GM19438 (cell line): ENCODE measurements around the gene TTLL1.

Source experiments
- ATAC-seq: cut with Tn5 transposase; IDR thresholded peaks from one replicate; pipeline ENCODE4 v1.9.1; 2021; ENCODE audit warnings: low read depth; ENCODE audit not compliant: unreplicated experiment

TTLL1 gene

DNA sequence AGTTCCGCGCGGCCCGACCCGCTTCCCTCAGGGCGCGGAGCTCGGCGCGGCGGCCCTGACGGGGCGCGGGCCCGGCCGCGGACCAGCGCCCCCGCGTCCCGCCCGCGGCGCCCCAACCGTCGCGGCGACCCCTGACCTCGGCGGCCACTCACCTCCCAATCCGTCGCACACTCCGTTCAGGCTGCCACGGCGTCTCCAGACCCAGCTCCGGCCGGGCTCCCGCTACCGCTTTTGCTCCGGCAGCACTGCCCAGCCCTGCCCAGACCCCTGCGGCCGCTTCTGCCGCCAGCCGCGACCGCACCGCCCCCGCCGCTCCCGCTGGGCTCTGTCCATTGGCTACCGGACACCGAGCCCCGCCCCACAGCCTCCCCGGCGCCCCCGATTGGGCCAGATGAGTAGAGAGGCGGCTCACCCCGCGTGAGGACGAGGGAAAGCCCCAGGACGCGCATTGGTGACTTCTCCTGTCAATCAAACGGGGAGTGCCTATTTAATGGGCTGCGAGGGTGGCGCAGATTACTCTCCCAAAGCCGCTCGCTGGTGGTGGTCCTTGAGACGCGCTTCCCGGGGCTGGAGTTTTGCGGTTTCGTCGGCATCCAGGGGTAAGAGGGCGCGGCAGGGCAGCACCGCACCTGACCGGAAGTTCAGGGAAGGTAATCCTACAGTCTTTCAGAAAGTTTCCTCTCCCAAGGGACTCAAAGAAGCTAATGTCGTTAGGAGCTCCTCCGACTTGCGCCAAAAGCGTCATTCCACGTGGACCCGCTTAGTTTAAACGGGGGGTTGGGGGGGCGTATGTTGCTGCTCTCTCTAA lies 74.1 kb downstream of the TTLL1 start, which contains the start of gene PACSIN2:
TSS of gene PACSIN2 (minus strand) at position 281 of the 808 bp plus-strand sequence. CDS start 103,069 bp downstream, outside the sequence.
- peak; percentile 92 for ATAC-seq

GRCh38 chr22:43014316-43014868 lies 74.8 kb downstream of the TTLL1 start:
- ATAC-seq, result no peak

DNA sequence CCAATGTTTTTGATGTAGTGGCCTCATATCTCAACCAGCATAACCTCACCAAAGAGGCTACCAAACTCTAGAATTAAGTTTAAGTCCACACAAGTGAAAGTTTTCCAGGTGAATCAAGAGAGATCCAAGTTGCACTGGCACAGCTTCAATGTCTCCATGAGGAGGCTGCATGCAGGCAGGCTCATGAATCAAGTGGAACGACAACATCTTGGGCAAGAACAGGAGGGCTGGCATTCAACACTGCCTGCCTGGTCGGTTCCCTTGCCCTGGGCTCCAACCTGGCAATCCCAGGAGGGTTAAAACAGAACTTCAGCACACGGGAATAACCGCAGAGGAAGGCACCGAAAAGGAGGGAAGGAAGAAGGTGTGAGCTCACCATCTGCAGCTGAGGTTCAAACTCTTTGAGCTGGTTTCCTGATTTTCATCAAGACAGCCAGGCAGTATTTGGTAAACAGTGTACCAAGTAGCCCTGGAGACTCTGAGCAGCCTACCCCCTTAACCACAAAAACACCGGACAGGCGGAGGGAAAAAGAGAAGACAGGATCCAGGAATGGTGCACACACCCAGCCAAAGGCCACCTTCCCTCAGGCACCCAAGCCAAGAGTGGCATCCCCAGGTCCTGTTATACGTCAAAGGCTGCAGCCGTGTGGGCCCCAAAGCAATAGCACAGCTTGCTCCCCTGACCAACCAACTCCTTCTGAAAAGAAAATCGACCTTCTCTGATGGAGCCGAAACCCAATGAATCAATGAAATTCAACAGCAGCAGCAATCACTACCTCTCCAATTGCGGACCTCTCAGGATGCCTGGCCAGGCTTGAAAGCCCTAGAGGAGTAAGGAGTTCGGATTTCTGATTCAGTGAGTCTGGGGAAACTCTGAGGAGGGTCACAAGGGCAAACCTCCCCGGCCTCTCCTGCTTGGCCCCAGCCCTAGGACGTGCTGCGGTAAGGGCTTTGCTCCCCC lies 75.6 kb downstream of the TTLL1 start:
- ATAC-seq, result no peak

- ATAC-seq, result no peak
Observed at GRCh38 chr22:43012390-43012789, 76.8 kb downstream of the TTLL1 start.

DNA sequence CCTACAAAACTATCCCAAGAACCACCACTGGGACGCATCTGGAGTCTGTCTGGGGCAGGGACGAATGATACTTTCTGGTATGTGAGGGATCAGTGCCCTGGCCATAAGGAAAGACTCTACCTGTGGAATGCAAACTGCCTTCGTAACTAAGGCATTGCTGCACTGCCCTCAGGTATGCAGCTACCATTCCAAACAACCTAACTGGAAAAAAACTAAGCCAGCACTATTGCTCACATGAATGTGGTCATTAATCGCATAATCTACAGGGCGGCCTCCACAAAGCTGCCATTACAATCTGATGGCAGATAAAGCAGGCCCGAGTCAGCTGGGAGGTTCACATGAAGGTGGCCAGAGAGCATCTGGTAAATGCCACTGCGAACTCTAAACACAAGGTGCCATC lies 78.1 kb downstream of the TTLL1 start:
- no peak for ATAC-seq

DNA sequence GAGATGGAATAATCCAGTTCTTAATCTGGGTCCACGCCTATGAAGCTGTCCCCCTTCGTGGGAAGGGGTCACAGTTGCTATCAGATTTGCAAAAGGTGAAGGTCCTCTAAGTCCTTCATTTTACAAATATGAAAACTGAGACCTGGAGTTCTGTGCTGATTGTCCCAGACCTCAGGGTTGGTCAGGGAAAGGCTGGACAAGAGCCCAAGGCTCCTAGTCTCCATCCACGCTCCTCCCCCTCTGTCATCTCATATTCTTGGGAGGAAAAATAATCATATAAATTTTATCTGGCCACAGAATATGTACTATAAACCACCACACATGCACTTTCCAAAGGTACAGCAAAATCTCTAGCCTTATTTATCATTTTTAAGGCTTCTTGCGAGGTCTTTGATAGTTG lies 79.7 kb downstream of the TTLL1 start:
- no peak for ATAC-seq

DNA sequence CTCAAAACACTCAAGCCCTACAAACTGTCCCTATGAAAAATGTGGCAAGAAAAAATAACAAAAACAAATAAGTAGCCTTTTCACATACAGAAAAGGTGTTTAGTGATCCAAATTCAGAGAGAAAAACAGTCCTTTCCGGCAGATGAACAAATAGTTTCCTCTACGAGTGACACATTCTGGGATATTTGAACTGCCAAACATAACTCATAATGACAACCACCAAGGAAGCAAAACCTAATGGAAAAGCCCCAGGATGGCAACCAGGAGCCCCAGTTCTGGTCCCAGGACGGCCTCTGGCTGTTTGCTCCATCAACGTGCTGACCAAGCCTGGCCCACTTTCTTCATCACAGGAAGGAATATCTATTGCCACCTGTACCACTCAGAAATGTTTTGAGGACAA lies 80.3 kb downstream of the TTLL1 start:
- no peak for ATAC-seq

GRCh38 chr22:43008509-43008908 lies 80.7 kb downstream of the TTLL1 start:
- no peak for ATAC-seq

- no peak for ATAC-seq
Observed at GRCh38 chr22:43007519-43008102, 81.6 kb downstream of the TTLL1 start.

DNA sequence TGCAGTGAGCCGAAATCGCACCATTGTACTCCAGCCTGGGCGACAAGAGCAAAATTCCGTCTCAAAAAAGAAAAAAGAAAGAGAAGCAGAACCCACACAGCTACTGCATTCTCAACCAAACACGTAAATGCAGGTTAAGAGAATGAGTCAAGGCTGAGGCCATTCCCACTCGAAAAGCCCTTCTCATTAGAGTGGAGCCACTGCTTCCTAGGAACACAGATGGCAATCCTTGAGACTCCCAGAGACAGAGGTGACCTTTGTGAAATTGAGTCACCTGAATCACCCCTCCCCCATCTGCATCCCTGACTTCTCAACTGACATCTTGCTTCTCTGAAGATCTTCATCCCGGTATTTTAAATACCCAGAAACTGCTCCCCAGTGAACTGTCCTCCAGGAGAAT lies 82.4 kb downstream of the TTLL1 start:
- ATAC-seq, result no peak

GRCh38 chr22:43006016-43006505 lies 83.1 kb downstream of the TTLL1 start:
- ATAC-seq, result no peak

DNA sequence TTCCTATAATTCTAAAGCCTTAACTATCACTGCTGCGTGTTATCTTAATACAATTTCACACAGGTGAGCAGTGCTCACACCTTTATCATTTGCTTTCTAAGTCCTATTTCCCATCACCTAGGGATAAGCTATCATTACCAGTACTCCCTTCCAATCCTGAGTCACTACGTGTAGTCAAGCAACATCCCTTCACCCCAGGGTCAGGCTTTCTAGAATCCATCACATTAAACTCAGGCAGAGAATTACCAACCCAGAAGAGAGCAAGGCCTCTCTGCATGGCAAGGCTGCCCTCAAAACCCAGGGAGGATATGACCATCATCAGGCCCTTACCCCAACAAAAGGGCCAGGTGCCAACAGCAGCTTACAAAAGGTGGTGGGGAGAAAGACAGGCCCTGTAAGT lies 84.1 kb downstream of the TTLL1 start:
- ATAC-seq, result no peak

- no peak for ATAC-seq
Observed at GRCh38 chr22:43004362-43005035, 84.7 kb downstream of the TTLL1 start.

GRCh38 chr22:43002202-43002586 lies 87.0 kb downstream of the TTLL1 start:
- no peak for ATAC-seq

DNA sequence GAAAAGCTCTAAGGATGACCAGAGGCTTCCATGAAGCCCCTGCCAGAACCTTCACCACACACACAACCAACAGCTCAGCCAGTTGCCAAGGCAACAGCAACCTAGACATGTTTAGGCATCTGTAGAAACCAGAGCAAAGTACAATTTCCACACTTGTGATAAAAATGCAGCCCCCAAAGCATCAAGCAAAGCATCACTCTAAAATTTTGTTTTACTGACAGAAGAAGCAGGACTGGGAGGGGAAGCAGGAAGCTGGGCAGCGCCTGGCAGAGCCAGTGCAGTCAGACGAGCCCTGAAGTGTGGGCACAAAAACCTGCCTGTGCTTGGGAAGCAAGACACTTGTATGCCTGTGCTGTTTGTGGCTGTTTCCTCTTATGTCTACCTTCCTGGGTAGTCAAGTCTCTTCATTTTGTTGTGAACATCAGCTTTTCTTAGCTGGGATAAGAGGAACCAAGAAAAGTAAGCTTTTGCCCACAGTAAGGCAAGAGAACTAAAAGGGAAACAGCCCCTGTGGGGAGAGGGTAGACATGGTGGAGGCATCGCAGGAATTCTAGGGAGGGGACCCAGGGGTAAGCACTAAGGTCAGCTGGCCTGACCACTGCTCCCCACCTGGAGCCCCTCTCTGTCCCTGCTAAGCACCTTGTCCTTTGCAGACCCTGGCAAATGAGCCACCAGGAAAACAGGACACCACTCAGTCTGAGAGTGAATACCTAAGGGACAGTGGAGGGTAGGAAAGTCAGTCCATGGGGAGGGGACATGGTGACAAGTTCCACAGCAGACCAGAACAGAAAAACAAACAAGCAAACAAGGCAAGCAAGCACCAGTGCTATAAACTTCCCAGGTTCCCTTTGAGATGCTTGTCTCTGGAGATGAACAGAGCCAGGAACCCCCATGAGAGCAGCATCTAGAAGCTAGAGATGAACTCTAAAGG lies 87.7 kb downstream of the TTLL1 start:
- ATAC-seq, result no peak

GRCh38 chr22:43000441-43001175 lies 88.6 kb downstream of the TTLL1 start:
- ATAC-seq, result no peak

DNA sequence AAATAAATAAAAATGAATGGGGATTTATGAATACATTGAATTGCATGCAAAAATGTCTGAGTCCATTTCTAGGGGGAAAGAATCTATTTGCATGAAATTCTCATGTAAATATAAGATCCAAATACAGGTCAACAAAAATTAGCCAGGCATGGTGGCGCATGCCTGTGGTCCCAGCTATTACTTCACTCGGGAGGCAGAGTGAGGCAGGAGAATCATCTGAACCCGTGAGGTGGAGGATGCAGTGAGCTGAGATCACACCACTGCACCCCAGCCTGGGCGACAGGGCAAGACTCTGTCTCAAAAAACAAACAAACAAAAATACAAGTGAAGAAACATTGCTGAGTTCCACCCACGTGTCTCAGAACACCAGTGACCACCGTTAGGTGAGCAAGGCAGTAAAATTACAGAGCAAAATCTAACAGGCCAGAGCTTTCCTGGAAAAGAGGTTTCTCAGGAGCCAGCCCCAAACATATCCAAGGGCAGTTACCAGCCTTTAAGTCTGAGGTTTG lies 91.6 kb downstream of the TTLL1 start:
- no peak for ATAC-seq
